ENCODE measurements around the gene SNX8. TPM values are rescaled to one million over a fixed set of nuclear protein-coding genes. Genes with fewer than 3 reads are reported as not detected.

SNX8 gene
- total RNA-seq, 1 experiment from 2014 or later: 14.2 TPM

DNA sequence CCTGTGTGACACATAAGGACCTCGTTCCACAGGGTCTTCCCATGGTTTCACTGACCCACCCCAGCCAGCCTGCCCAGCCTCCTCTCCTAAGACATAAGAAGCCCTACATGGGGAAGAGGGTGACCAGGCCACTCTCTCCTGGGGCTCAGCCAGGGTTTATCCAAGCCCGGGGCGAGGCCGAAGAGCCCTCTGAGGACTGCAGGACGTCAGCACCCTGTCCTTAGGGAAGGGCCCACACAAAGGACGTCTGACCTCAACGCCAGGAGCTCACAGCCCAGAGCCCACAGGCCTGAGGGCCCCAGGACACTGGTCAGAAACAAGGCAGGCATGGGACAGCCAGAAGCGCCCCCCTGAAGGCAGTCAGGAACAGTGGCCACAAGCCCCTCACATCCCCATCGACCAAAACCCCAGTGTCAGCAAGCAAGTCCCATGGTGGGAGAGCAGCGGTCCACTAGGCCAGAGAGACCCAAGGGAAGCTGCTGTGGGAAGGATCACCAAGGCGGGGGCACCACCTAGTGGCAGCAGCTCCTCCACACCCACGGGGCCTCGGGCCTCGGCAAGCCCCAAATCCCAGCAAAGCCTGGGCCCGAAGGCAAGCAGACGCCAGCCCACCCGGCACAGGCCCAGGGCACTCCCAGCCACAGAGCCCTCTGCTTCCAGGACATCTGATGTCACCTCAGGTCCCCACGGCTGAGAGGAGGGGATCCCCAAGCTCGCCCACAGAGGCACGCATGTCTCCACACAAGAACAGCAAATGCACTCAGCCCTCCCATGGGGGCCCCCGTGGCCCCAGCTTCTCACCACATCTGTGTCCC is 104.9 kb downstream of the SNX8 start:
- peak; percentile 25 for DNase-seq (ENCODE audit: extremely low read depth, low read depth)

DNA sequence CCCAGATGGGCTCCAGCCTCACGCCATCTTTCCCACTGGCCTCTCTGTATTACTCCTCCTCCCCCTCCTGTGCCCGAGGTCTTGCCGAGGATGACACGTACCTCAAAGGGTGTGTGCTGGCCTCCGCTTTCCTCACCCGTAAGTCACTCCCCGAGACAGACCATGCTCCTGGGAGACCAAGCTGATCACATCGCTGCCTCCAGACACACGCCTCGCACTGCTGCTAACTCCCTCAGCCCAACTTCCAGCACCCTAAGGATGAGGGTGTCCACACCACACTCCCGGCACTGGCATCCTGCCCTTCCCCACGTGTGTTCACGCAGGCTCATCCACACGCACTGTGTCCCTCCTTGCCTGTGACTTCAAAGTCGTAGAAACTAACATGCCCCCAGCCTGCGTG is 105.5 kb downstream of the SNX8 start:
- no peak for DNase-seq (ENCODE audit: extremely low read depth, low read depth)

DNA sequence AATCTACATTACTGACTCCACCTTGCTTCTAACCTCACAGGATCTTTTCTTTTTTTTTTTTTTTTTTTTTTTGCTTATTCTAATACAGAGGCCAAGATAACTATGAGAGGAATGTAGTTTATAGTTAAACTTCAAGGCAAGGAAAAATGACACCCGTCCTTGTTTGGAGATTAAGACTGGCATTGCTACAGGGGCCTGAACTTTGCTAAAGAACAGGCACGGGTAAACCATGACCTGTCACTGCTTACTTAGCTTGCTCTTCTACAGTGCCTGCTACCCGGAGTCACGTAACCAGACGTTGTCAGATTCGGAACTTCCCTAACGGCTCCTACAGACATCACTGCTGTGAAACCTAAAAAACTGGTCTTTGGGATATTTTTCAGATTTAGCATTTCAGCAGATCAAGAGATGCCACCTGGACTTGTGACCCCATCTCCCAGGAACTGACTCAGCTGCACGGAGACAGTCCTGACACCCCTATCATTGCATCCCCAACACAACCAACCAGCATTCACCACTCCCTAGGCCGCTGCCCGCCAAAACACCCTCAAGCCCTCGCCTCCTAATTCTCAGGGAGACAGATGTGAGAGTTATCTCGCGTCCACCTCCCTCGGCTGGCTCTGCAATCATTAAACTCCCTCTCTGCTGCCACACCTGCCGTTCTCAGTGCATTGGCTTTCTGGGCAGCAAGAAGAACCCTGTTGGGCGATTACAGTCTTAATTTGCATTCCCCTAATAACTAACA is 109.0 kb downstream of the SNX8 start:
- DNase-seq (ENCODE audit: extremely low read depth, low read depth): no peak

DNA sequence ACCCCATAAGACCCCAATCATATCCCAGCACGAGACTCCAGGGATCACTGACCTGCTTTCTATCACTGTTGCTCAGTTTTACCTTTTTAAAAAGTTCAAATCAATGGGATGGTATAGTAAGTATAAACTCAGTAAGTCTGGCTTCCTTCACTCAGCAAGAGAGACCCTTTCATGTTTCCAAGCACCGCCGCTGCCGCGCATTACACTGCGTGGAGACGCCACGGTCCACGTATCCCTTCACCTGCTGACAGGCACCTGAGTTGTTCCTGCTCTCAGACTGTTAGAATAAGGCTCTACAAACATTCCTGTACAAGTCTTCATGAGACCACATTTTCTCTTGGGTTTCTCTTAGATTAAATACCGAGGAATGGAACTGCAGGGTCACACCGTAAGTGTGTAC is 109.8 kb downstream of the SNX8 start:
- no peak for DNase-seq (ENCODE audit: extremely low read depth, low read depth)

DNA sequence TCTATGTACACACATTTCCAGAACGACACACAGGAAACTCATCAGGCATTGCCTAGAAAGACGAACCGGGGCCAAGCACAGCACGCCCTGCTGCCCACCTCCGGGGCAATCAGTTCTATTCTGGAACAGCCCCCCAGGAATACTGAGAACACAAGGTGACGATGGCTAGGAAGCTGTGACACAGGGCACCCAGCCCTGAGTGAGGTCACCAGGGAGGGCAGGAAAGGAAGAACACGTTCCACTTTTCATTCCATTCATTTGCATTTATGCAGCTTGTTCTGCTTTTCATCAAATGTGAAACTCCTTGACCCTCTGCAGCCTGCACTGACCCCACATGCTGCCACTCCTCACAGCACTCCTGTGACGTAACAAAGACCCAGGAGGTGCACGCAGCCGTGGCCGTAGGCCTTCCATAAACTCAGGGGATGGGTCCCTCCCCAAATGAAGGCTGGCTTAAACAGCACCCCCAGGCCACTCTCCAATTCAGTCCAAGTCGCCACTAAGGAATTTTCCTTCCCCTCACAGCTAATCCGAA is 110.4 kb downstream of the SNX8 start:
- no peak for DNase-seq (ENCODE audit: extremely low read depth, low read depth)

DNA sequence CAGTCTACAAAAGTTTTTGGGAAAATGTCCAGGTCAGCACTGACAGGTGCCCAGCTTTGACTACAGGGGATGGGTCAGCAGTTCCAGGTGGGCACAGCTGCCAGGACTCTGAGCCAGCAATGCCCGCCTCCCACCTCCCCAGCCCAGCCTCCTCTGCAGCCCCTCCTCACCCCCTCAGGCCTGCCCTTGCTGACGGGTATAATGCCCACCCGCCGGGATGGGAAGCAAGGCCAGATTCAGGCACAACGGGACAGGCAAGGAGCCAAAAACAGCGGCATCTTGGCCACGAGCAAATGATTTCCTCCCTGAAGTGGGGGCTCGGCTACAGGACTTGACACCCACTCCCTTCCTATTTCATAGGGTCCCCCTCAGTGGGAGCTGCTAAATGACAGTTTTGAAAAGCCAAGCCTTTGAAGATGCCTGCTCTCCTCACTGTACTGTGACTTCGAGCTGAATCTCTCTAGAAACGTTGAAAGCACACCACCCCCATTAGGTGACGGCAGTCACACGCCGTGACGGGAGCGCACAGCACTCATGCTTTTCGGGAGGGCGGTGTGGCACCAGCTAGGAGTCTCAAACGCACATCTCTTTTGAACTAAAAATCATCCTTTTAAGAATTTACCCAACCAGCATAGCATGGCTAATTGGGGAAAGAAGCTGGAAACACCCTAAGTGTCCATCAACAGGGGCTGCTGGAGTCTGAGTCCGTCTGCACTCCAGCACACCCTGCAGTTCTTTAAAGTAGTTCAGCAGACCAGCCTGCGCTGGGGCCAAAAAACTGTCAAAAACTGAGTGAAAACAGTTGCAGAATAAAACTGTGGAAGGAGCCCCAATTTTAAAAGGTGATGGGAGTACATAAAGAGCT is 111.1 kb downstream of the SNX8 start:
- no peak for DNase-seq (ENCODE audit: extremely low read depth, low read depth)

DNA sequence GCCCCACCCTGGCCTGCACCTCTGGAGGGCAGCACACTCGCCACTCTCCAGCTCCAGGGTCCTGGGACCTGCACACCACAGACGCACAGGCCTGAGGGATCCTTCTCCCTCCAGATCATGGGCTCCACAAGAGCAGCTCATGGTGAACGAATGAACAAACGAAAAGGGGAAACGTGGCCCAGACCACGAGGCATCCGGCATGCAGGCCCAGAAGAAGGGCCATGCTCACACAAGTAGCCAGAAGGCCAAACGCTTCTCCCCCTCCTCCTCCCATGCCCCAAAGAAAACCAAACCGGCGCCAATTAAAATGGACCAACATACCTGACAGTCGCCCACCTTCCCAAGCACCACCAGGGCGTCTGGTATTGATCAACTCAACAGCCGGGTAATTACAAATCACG is 111.9 kb downstream of the SNX8 start:
- DNase-seq (ENCODE audit: extremely low read depth, low read depth): no peak

Other genes starting within 250 kb of the SNX8 start
- 25.9 and 29.1 TPM in 2 replicates for gene MAD1L1, start 81.5 kb downstream of the SNX8 start, total RNA-seq (2014; rRNA removed; shearing (Covaris generic))
- 30.6 and 41.1 TPM in 2 replicates for gene MRM2, start 72.2 kb downstream of the SNX8 start, total RNA-seq (2014; rRNA removed; shearing (Covaris generic))
- 42.2 and 50.2 TPM in 2 replicates for gene NUDT1, start 72.2 kb downstream of the SNX8 start, total RNA-seq (2014; rRNA removed; shearing (Covaris generic))
- gene EIF3B, start 40.4 kb upstream of the SNX8 start, total RNA-seq (2014; rRNA removed; shearing (Covaris generic)): 182 and 202 TPM in 2 replicates
- gene CHST12, start 89.2 kb upstream of the SNX8 start, total RNA-seq (2014; rRNA removed; shearing (Covaris generic)): 2.4 and 3.8 TPM in 2 replicates
- gene GRIFIN, start 162.0 kb upstream of the SNX8 start, total RNA-seq (2014; rRNA removed; shearing (Covaris generic)): not detected in 2 replicates
- 0.20 and 0.32 TPM in 2 replicates for gene LFNG, start 205.3 kb upstream of the SNX8 start, total RNA-seq (2014; rRNA removed; shearing (Covaris generic))
- 23.6 and 26.4 TPM in 2 replicates for gene BRAT1, start 241.1 kb upstream of the SNX8 start, total RNA-seq (2014; rRNA removed; shearing (Covaris generic))
- gene IQCE, start 244.5 kb upstream of the SNX8 start, total RNA-seq (2014; rRNA removed; shearing (Covaris generic)): 9.2 and 9.4 TPM in 2 replicates

All from NCI-H460 (cell line).